Neural cell (in vitro differentiated cells): ENCODE data around the gene CWC27. TPM values are rescaled to one million over a fixed set of nuclear protein-coding genes. Genes with fewer than 3 reads are reported as not detected.

ENCODE experiments used
- H2AFZ ChIP-seq: fragments of 200-600, 300-800 bp; sonication (generic), shearing (Covaris generic); 2 replicates; pipeline ENCODE4 v1.6.0; 2014; ENCODE audit warnings: low read depth, mild to moderate bottlenecking, antibody characterized with exemption, low read length, moderate library complexity
- H3F3A ChIP-seq: fragments of 200-600 bp; shearing (Covaris generic); 2 replicates; pipeline ENCODE4 v1.6.1; 2016; ENCODE audit warnings: mild to moderate bottlenecking, moderate library complexity, mixed read lengths, antibody characterized with exemption, low read length; ENCODE audit not compliant: insufficient read depth, poor library complexity, severe bottlenecking
- H3K27ac ChIP-seq: fragments of 200-600, 300-800 bp; sonication (generic), shearing (Covaris generic); 2 replicates; pipeline ENCODE4 v1.5.1; 2014; ENCODE audit warnings: mild to moderate bottlenecking, low read length, moderate library complexity
- H3K27me3 ChIP-seq: fragments of 300-800, 200-600 bp; sonication (generic), shearing (Covaris generic); 2 replicates; pipeline ENCODE4 v1.6.0; 2014; ENCODE audit warnings: mild to moderate bottlenecking, low read depth, low read length, moderate library complexity; ENCODE audit not compliant: insufficient read depth
- H3K36me3 ChIP-seq: fragments of 300-800, 200-600 bp; sonication (generic), shearing (Covaris generic); 2 replicates; pipeline ENCODE4 v1.5.1; 2014; ENCODE audit warnings: mild to moderate bottlenecking, antibody characterized with exemption, low read length, moderate library complexity; ENCODE audit not compliant: insufficient read depth
- H3K4me2 ChIP-seq: fragments of 300-800, 200-600 bp; sonication (generic), shearing (Covaris generic); 2 replicates; pipeline ENCODE4 v1.6.0; 2014; ENCODE audit warnings: mild to moderate bottlenecking, low read length
- H3K4me3 ChIP-seq: fragments of 300-800, 200-600 bp; sonication (generic), shearing (Covaris generic); 2 replicates; pipeline ENCODE4 v1.5.1; 2014; ENCODE audit warnings: mild to moderate bottlenecking, low read length, moderate library complexity
- H3K79me2 ChIP-seq: fragments of 200-600 bp; shearing (Covaris generic); replicated peaks from 2 replicates; pipeline ENCODE4 v1.6.0; 2014; ENCODE audit warnings: mild to moderate bottlenecking, low read length, moderate library complexity; ENCODE audit not compliant: insufficient read depth
- H3K9ac ChIP-seq: fragments of 300-800, 200-600 bp; sonication (generic), shearing (Covaris generic); 2 replicates; pipeline ENCODE4 v1.6.1; 2016; ENCODE audit warnings: mild to moderate bottlenecking, low read length, mixed read lengths
- H3K9me2 ChIP-seq: fragments of 200-600 bp; shearing (Covaris generic); 2 replicates; pipeline ENCODE4 v1.6.1; 2016; ENCODE audit warnings: mild to moderate bottlenecking, low read length, mixed read lengths; ENCODE audit not compliant: insufficient read depth
- H3K9me3 ChIP-seq: fragments of 200-600, 300-800 bp; sonication (generic), shearing (Covaris generic); 2 replicates; pipeline ENCODE4 v1.6.1; 2016; ENCODE audit warnings: mild to moderate bottlenecking, mixed run types, low read length, moderate library complexity, mixed read lengths
- H4K20me1 ChIP-seq: fragments of 200-600 bp; shearing (Covaris generic); 2 replicates; pipeline ENCODE4 v1.6.1; 2016; ENCODE audit warnings: mild to moderate bottlenecking, mixed run types; ENCODE audit not compliant: insufficient read depth
- CTCF ChIP-seq: fragments of 450-650 bp; IDR thresholded peaks from 2 replicates; pipeline ENCODE4 v1.5.1; 2014; ENCODE audit warnings: antibody characterized with exemption, mild to moderate bottlenecking, moderate library complexity; ENCODE audit not compliant: poor library complexity, severe bottlenecking
- EP300 ChIP-seq: fragments of 450-650 bp; conservative IDR thresholded peaks from 2 replicates; pipeline ENCODE4 v1.6.1; 2014; ENCODE audit warnings: antibody characterized with exemption, mild to moderate bottlenecking, moderate library complexity; ENCODE audit not compliant: poor library complexity, severe bottlenecking
- EZH2 ChIP-seq: fragments of 200-600, 300-800 bp; shearing (Covaris generic), sonication (generic); IDR thresholded peaks from 2 replicates; pipeline ENCODE4 v1.6.1; 2014; ENCODE audit warnings: antibody characterized with exemption, low read length, borderline replicate concordance, mild to moderate bottlenecking; ENCODE audit not compliant: insufficient read depth, poor library complexity, severe bottlenecking
- MXI1 ChIP-seq: fragments of 450-650 bp; conservative IDR thresholded peaks from 2 replicates; pipeline ENCODE4 v1.6.1; 2014; ENCODE audit warnings: antibody characterized with exemption, mild to moderate bottlenecking; ENCODE audit not compliant: poor library complexity, severe bottlenecking
- POLR2AphosphoS5 ChIP-seq: IDR thresholded peaks from 2 replicates; pipeline ENCODE4 v1.6.1; 2012
- RAD21 ChIP-seq: fragments of 450-650 bp; conservative IDR thresholded peaks from 2 replicates; pipeline ENCODE4 v1.6.1; 2014; ENCODE audit warnings: antibody characterized with exemption, mild to moderate bottlenecking, moderate library complexity
- REST ChIP-seq: IDR thresholded peaks from 2 replicates; pipeline ENCODE4 v1.6.1; 2012; ENCODE audit warnings: borderline replicate concordance
- SMC3 ChIP-seq: fragments of 450-650 bp; conservative IDR thresholded peaks from 2 replicates; pipeline ENCODE4 v1.6.1; 2014; ENCODE audit warnings: antibody characterized with exemption, mild to moderate bottlenecking, moderate library complexity; ENCODE audit not compliant: poor library complexity
- TAF1 ChIP-seq: IDR thresholded peaks from 2 replicates; pipeline ENCODE4 v1.6.1; 2012; ENCODE audit warnings: low read depth
- polyA plus RNA-seq: library from polyadenylated mRNA; depleted of rRNA; stranded (reverse); fragments of >200 nt; gene quantifications from 2 replicates; pipeline ENCODE4 v1.2.3, GENCODE V29; 2014

Gene CWC27
- polyA plus RNA-seq, 1 donor from 2014 or later, result 26.2 TPM

GRCh38 chr5:64861281-64861680 is 92.6 kb downstream of the CWC27 start:
- TF ChIP-seq POLR2AphosphoS5 (no peak), EZH2 (no peak), SMC3 (no peak), RAD21 (no peak), TAF1 (no peak), EP300 (no peak), MXI1 (no peak), REST (no peak), CTCF (no peak)
- H2AFZ ChIP-seq, result no peak overlapping the region
- H3K9ac ChIP-seq, result no peak overlapping the region
- no peak overlapping the region for H3K4me3 ChIP-seq
- H3K4me2 ChIP-seq, result no peak overlapping the region
- H3K9me3 ChIP-seq, result no peaks in the 10 kb centered on the region
- H3K36me3 ChIP-seq, result no peaks in the 10 kb centered on the region
- no peaks in the 10 kb centered on the region for H3K27me3 ChIP-seq
- H3F3A ChIP-seq, result no peaks in the 10 kb centered on the region
- H3K79me2 ChIP-seq, result no peaks in the 10 kb centered on the region
- H3K27ac ChIP-seq, result no peak overlapping the region
- no peaks in the 10 kb centered on the region for H3K9me2 ChIP-seq
- no peaks in the 10 kb centered on the region for H4K20me1 ChIP-seq

- Histone ChIP-seq H2AFZ (no peak overlapping the region), H3K4me3 (no peak overlapping the region), H3K79me2 (no peaks in the 10 kb centered on the region), H3K4me2 (no peak overlapping the region), H3F3A (no peaks in the 10 kb centered on the region), H4K20me1 (no peaks in the 10 kb centered on the region), H3K36me3 (no peaks in the 10 kb centered on the region), H3K9ac (no peak overlapping the region), H3K9me2 (no peaks in the 10 kb centered on the region), H3K9me3 (no peaks in the 10 kb centered on the region), H3K27ac (no peak overlapping the region), H3K27me3 (no peaks in the 10 kb centered on the region)
- no peak for TF ChIP-seq EP300
- TF ChIP-seq RAD21, result no peak
- TF ChIP-seq MXI1, result no peak
- no peak for TF ChIP-seq POLR2AphosphoS5
- TF ChIP-seq EZH2, result no peak
- TF ChIP-seq TAF1, result no peak
- no peak for TF ChIP-seq CTCF
- no peak for TF ChIP-seq REST
- no peak for TF ChIP-seq SMC3
These were observed 95.4 kb downstream of the CWC27 start for GRCh38 chr5:64864171-64864570.
